Middle frontal gyrus (tissue), 1 donor: ENCODE results near the gene RNF166.
"Not testable (repeated sequence)": the region's sequence is repeated elsewhere in the genome, so short reads cannot be mapped to it uniquely, and the experiment has no call there.

ENCODE experiments used
- DNase-seq: peaks from one replicate; pipeline ENCODE4 v3.0.0-alpha.2; 2015; ENCODE audit warnings: low spot score; ENCODE audit errors: extremely low spot score

RNF166 gene

DNA sequence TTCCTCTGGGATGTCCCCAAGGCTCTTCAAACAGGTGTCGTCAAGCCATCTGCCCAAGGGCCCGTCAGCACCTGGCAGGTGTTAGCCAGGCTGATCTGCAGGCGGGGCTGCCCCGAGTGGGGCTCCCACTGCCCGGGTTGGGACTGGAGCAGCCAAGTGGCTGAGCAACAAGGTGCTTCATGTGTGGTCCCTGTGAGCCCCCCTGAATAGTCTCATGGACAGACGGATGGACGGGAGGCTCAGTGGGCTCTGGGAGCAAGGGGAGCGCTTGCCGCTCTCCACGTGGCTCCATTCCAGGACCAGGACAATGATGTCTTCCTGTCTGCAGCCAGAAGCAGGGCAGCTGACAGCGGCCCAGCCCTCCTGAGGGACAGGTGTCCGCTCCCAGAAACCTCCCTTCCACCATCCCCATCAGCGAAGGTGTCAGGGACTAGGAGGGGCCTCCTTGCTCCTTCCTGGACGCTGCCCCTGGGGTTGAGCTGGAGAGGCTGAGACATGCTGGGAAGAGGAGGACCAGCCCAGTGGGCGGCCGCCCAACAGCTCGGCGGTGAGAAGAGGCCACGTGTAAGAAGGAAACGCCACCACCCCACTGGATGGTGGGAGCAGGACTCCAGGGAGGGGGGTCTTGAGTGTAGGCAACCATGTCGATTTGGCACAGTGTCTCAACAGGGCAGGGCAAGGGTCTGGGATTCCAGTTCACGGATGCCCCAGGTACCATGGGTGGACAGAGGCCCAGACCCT, 29.5 kb downstream of the RNF166 start:
- DNase-seq: no peak

DNA sequence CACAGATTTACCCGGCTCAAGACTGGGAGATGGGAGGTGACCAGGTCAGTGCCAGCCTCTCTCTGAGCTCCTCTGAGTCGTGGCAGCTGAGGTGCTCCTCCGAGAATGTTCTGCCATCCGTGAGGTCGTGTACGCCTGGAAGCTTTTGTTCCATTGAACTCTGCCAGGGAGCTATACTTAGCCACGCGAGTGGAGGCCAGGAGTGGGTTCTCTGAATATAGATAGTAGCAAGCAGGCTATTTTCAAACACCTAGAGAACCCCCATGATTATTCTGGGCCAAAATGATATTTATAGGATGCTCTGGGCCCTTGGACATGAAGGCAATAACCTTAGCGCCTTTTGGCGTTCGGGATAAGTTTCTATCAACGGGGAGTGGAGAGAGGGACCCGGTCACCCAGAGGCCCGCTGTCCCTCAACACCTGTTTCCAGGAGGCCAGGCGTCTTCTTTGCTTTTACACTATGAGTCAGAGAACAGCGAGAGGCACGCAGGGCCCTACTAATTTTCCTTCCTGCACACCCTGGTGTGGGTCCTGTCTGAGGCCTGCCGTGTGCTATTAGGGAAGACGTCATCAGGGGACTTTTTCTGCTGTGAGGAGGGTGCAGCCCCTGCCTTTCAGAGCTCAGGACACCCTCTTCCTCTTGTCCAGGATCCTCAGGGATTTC, 32.4 kb downstream of the RNF166 start:
- no peak for DNase-seq

DNA sequence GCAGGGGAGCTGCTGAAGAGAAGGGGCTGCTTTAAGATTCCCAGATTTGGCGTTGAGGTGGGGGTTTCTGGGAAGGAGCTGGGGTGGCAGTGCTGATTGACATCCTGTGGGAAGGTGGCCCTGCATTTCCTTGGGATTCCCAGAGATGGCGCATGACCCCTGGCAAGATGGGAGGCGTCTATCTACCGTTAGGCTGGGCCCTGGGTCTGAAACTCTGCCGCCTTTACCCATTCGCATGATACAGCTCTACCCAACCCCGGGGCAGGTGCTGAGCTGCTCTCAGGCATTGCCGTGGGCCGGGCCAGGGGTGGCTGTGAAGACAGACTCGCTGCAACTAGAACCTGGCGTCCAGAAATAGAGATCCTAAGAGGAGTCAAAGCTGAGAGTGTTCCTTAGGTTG, 33.4 kb downstream of the RNF166 start:
- no peak for DNase-seq

DNA sequence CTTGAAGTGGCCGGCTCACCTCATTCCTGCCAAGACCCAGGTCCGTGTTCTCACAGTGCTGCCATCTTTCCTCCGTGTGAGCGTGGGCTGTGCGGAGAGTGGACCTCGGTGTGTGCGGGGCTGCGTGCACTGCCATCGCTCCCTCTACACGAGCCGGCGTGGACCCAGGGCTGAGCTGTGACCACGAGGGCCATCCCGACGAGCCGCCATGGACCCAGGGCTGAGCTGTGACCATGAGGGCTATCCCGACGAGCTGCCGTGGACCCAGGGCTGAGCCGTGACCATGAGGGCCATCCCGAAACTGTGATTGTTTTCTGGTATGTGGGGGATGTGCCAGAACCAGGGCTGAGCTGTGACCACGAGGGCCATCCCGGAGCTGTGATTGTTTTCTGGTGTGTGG, 34.4 kb downstream of the RNF166 start:
- DNase-seq: no peak

DNA sequence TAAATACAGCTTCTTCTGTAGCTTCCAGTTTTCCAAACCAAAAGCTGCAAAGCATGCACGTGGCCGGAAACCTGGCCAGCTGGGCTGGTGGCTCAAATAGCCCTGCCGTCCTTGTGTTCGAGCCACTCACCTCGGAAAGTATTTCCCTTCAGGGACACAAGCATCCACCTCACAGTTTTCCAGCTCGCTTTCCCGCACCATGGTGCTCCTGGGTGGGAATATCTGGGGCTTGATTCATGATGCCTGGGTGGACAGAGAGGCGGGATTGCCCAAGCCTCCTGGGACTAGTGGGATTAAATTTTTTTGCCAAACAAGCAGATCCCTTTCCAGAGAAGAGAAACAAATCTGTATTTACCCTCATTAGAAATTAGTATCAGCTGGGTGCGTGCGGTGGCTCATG, 36.2 kb downstream of the RNF166 start:
- DNase-seq: no peak

DNA sequence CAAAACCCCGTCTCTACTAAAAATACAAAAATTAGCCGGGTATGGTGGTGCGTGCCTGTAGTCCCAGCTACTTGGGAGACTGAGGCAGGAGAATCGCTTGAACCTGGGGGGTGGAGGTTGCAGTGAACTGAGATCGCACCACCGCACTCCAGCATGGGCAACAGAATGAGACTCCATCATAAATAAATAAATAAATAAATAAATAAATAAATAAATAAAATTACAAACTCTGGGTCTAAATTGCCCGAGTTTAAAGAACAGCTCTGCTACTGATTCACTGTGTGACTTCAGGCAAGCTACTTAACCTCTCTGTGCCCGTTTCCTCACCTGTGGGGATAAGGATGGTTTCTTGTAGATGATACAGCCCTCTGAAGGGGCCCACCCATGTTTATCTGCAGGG, 36.7 kb downstream of the RNF166 start:
- DNase-seq: not testable (repeated sequence)

DNA sequence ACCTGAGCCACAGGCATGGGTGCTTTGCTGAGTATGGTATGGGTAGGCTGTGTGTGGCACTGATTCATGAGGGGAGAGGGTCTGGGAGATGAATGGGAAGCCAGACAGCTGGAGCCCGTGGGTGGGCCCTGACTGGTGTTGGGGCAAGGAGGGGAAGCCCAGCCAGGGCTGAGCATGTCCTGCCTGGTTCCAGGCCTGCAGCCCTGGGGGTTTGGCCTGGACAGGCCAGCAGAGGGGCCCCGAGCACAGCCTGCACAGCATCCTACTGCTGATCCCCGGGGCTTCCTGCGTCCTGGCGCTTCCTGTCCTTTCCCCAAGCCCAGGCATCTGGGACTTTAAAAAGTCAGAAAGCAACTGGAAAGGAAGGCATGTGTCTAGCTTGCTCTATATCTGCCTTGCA, 38.7 kb downstream of the RNF166 start:
- no peak for DNase-seq

DNA sequence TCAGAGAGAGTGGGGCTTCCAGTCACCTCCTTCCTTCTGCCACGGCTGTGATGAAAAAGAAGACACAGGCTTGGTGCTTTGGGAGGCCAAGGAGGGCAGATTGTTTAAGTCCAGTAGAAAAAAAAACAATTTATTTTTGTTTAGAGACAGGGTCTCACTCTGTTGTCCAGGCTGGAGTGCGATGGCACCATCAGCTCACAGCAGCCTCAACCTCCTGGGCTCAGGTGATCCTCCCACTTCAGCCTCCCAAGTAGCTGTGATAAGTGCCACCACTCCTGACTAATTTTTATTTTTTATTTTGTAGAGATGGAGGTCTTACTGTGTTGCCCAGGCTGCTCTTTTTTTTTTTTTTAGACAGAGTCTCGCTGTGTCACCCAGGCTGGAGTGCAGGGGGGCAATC, 40.6 kb downstream of the RNF166 start:
- no peak for DNase-seq

DNA sequence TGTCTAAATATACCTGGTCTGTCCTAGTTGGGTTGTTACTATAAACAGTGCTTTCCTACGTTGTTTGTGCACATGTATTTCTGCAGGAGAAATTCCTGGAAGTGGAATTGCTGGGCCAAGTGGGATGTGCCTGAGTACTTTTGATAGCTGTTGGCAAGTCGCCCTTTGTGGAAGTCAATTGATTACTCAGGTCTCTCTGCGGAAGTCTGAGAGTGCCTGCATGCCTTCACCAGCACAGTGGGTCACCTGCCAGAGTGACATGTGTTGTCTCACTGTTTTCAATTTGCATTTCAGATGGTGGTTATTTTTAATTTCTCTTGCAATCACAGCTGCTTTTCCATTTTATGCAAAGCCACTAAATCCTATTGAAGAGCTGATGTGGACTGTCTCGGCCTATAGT, 41.1 kb downstream of the RNF166 start:
- no peak for DNase-seq

DNA sequence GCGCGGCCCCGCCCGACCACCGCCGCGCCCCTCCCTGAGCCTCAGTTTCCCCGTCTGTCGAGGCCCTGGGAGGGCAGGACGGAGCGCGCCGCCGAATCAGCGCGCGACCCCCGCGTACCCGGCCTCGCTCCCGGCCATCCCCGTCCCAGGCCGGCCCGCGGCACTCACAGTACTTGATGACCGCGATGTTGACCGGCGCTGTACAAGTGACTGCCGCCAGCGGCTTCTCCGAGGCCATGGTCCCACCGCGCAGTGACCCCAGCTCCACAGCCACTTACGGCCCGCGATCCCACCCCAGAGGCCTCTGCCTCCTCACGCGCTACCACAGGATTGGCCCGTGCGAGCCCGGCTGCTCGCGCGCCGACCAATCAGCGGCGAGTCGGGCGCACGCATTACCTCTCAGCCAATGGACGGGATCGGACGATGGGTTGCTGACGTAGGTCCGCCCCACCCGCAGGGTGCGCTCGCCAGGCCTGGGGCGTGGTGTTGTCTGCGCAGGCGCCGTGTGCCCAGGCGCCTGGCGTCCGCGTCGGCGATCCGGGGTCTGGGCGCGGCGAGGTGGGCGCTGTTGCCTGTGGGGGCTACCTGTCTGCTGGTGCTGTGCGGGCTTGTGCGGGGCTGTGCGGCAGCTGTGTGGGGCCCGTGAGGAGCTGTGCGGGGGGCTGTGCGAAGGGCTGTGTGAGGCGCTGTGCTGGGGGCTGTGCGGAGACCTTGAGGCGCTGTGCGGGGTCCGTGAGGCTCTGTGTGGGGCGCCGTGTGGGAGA, 43.2 kb downstream of the RNF166 start, which contains the start of gene MVD:
TSS of gene MVD (minus strand) at position 249 of the 764 bp plus-strand sequence. CDS start at position 238, 11 bp downstream.
- DNase-seq: peak; percentile 97

DNA sequence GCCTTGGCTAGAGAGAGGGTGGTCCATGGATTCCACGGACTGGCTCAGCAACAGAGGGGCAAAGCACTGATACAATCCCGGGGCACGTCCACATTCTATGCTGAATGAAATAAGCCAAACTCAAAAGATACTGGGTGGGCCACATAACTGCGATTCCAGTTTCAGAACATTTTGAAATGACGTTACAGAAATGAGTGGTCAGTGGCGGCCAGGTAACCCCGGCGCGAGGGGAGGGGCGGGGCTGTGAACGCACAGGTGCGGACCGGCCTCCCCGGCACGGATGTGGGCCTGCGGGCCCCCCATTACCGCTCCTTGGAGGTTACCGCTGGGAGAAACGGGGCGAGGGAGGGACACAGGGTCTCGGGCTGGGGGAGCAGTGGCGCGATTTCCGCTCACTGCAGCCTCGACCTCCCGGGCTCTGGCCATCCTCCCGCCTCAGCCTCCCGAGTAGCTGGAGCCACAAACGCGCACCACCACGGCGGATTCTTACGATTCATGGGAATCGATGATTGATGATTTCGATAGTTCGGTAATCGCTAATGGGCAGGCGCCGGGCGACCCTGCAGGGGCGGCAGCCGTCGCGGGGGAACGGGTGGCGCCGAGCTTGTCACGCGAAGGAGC, 43.9 kb downstream of the RNF166 start:
- DNase-seq: no peak

DNA sequence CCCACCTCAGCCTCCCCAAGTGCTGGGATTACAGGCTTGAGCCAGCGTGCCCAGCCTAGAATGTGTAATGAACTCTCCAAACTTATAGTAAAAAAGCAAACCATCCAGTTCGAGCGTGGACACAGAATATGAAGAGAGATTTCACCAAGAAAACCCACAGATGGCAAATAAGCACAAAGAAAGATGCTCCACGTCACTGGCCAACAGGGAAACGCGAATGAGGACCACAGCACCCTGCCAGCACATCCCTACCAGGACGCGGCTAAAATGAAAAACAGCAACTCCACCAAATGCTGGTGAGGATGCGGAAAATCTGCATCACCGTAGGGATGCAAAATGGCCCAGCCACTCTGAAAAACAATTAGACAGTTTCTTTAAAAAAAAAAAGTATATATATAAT, 44.7 kb downstream of the RNF166 start:
- DNase-seq: no peak

DNA sequence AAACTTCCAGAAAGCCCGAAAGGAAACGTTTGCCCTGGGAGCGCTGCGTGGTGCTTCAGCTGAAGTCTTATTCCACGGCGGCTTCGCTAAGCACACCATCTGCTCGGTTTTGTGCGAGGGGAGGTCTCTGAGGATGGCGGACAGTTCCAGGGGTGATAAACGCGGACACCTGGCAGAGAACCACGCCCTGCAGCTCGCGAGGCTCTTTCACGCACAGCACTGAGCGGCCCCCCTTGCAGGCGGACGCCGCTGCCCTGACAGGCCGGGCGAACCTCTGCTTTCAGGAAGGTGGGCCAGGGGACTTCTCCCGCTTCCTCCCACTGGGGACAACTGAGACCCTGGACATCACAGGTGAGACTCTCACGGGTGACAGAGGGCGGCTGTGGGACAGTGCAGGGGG, 47.0 kb downstream of the RNF166 start:
- no peak for DNase-seq

DNA sequence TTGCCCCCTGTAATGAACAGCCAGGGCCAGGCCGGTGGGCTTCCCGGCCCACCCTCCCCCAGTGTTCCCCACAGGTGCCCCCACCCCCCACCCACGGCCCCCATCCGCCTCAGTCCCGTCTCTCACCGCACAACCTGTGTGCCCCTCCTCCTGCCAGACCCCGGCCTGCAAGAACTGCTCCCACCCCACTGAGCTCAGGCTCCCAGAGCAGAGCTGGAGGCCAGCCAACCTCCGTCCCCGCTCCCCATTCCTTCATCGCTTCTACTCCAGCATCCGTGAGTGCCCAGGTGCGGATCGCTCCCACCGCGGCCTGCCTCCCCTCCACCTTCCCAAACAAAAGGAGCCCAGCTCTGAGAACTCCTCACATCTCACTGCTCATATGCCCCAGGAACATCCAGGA, 47.5 kb downstream of the RNF166 start:
- DNase-seq: no peak

DNA sequence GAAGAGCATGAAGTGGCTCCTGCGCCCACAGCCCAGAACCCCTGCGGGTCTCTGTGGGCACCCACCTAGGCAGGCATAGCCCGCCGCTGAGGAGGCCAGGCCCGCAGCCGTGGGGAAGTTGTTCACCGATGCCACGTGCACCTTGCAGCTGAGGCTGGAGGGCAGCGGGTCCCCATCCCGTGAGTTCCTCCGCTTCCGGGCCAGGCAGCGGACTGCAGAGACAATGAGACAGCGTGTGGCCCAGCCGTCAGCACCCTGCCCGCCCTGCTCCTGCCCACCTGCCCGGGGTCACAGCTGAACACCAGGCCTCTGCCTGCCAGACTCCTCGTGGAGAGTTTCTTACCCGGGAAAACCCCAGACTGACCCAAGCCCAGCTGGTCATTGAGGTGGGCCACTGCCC, 48.8 kb downstream of the RNF166 start:
- DNase-seq: no peak

DNA sequence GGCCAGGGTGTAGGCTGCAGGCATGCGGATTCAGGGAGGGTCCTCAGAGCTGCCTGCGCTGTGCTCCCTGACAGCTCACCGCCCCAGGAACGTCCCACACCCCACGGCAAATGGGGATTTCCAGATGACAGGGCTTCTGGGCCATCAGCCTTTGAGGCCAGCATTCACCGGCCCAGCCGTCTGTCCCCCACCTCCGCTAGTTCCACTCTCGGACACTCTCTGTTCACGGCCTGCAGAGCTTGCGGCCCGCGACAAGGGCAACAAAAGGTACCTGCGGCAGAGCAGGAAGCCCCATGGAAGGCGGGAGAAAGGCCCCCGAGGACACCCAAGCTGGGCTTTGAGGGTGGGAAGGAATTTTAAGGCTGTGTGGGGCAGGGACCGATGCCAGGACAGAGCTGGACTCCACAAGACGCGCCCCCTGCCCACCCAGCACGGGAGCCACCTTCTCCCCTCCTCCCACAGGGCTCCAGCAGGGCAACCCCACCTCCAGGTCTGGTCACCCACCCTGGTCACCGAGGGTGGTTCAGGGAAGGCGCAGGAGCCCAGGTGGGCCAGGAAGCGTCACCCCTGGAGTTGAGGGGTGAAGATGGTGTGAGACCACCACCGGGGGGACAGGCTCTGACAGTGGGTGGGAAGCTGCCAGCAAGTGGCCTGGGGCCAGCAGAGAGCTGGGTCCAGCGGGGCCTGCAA, 49.8 kb downstream of the RNF166 start:
- DNase-seq: no peak

DNA sequence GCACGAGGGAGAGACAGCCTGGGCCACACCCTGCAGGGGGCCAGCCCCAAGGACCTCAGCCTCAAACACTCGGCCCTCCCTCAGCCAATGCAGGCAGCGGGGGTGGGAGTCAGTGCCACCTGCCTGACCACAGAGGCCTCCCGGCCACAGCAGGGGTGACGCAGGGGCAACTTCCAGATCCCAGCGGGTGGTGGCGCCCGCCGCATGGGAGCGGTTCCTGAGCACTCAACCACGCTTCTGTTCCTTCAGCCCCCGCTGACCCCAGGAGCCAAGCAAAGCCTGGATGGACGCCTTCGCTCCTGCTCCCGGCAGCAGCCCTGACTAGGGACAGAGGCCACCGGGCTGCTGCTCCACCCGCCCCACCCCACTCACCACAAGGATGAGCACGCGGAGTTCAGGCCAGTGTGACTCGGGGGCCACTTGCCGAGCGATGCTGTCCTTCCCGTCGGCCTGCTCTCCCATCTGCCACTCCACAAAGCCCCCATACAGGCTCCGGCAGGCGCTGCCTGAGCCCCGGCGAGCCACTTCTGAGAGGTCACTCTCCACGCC, 50.4 kb downstream of the RNF166 start:
- no peak for DNase-seq

DNA sequence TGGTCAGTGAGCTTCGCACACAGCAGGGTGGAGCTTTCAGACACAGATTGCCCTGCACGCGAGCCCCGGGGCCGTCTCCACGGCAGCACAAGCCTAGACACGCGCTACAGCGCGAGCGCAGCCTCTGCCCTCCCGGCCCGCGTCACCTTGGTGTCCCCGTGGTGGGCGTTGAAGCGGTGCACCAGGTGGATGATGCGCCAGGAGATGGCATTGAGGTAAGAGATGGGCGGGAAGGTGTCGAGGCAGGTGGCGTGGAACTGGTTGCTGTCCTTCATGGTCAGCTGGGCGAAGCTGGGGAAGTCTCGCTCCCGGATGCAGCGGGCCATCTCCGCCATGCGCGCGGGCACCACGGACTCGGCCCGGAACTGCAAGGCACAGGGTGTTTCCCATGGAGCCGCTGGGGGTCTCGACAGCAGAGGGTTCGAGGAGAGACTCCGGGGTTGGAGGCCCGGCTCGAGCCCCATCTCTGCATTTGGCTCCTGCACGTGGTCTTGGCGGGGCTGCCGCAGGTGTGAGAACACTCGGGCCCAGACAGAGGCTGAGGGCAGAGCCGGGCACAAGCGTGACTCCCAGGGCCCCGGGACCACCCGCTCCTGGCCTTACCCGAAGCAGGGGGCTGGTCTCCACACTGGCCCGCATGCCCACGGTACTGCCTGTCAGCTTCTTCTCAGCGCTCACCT, 51.0 kb downstream of the RNF166 start:
- no peak for DNase-seq

DNA sequence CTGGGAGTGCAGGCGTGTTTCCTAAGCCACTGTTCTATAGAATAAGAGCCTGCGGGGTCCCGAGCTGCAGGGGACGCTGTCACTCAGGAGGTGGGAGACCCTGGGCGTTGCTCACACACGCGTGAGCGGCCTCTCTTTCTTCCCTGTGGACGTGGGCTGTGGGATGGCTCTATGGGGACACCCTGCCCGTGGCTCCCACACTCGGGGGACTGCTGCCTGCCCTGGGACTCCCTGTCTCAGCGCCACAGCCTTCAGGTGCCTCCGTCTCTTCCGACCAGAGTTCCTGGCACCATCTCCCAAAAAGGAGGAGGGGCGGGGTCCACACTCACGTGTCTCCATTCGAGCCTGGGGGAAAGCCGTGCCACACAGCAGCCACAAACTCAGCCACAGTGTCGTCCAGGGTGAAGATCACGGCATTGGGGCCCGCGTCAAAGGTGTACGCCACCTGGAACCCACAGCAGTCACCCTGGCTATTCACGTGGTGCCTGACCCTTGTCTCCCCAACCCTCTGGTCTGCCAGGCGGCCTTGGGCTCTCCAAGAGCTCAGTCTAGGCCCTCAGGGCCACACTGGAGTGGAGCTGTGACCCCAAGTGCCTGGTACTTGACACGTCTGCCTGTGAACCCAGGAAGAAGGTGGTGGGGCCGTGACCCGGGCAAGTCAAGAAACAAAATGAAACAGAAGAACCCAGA, 51.7 kb downstream of the RNF166 start:
- no peak for DNase-seq
